ENCODE data around the gene LSS. TPM values are rescaled to one million over a fixed set of nuclear protein-coding genes. Genes with fewer than 3 reads are reported as not detected.

Gene LSS
- total and polyA plus RNA-seq, 10 of the 15 experiments (the other 5 are each of a cell fraction or from before 2014, with no cell fraction given): 2.9 to 82.4 (median 27.5) TPM

DNA sequence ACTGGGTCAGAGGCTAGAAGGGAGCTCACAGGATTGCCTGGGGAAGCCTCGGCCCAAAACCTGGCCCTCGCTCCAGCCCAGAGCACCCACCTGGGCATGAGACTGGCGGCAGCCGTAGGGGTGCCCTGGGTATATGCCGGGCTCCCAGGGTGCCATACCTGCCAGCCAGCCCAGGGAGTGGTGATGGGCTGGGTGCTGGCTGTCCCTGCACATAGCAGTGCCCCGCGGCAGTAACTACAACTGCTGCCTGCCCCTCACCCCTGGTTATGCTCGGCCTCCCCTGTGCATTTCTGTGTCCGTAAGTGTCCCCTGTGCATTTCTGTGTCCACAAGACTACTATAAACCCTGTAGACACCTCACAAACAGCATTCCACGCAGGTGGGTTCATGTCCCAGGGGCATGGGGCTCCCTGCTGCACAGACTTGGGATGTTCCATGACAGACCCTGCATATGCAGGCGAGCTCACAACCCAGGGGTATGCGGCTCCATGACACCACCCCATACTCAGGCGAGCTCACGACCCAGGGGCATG is 38.5 kb downstream of the LSS start:
- POLR2A ChIA-PET: no interaction called here
- intact Hi-C loops (cut with micrococcal nuclease; ENCODE audit: unreplicated experiment): no loop called here
- 89% methylated on average over 14 of the region's 14 CpGs for WGBS (ENCODE audit: insufficient coverage, insufficient replicate concordance, low lambda C conversion rate, missing lambda C conversion rate)
- Histone ChIP-seq H3K27ac (ENCODE audit: control insufficient read depth, insufficient read depth) (no peak overlapping the region), H4K20me1 (ENCODE audit: control insufficient read depth, insufficient read depth) (no peaks in the 10 kb centered on the region), H3K4me3 (no peak overlapping the region), H3K79me2 (ENCODE audit: control insufficient read depth, insufficient read depth, low read length) (no peaks in the 10 kb centered on the region), H3K9me3 (replicated peaks; ENCODE audit: control insufficient read depth, insufficient read depth, low read length) (no peaks in the 10 kb centered on the region), H2AFZ (ENCODE audit: control insufficient read depth, low read depth, low read length) (no peak overlapping the region), H3K4me1 (ENCODE audit: control insufficient read depth, insufficient read depth, low read length) (no peaks in the 10 kb centered on the region; the same call in 1 of the 2 replicates), H3K4me2 (ENCODE audit: control insufficient read depth, insufficient read depth) (no peak overlapping the region), H3K9ac (ENCODE audit: control insufficient read depth, insufficient read depth, low read length) (no peak overlapping the region), H3K27me3 (replicated peaks in 1 of 2; ENCODE audit: control insufficient read depth in 2 of 2, insufficient read depth in 2 of 2, low read length in 1 of 2) (no peaks in the 10 kb centered on the region), H3K36me3 (ENCODE audit: control insufficient read depth in 2 of 2, insufficient read depth in 2 of 2, low read length in 1 of 2) (peaks cover 7 to 9% of the 10 kb centered on the region in 2 experiments)
- CTCF ChIA-PET: no interaction called here
- SMC1A ChIA-PET (ENCODE audit: uncharacterized antibody, unreplicated experiment): no interaction called here
- RAD21 ChIA-PET (ENCODE audit: unreplicated experiment): no interaction called here
- in situ Hi-C loops (cut with MboI): no loop called here
- no peak for FAIRE-seq
- no peak for DNase-seq (ENCODE audit: low read depth, low spot score)
- no TSS peak for BruUV-seq (replicated peaks)
- no peak for ATAC-seq
- TF ChIP-seq, protein P1, sequence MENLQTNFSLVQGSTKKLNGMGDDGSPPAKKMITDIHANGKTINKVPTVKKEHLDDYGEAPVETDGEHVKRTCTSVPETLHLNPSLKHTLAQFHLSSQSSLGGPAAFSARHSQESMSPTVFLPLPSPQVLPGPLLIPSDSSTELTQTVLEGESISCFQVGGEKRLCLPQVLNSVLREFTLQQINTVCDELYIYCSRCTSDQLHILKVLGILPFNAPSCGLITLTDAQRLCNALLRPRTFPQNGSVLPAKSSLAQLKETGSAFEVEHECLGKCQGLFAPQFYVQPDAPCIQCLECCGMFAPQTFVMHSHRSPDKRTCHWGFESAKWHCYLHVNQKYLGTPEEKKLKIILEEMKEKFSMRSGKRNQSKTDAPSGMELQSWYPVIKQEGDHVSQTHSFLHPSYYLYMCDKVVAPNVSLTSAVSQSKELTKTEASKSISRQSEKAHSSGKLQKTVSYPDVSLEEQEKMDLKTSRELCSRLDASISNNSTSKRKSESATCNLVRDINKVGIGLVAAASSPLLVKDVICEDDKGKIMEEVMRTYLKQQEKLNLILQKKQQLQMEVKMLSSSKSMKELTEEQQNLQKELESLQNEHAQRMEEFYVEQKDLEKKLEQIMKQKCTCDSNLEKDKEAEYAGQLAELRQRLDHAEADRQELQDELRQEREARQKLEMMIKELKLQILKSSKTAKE (IDR thresholded peaks at IDR 0.05; ENCODE audit: low read depth, poor library complexity, severe bottlenecking): no peak
- no peak for TF ChIP-seq JUND (IDR thresholded peaks at IDR 0.05; ENCODE audit: low read depth, low read length)
- no peak for TF ChIP-seq SP1 (IDR thresholded peaks at IDR 0.05; ENCODE audit: low read depth, low read length)
- no peak for TF ChIP-seq POLR2A (IDR thresholded peaks at IDR 0.05; ENCODE audit: low read depth, low read length)
- TF ChIP-seq RAD51 (IDR thresholded peaks at IDR 0.05): no peak
- no peak for TF ChIP-seq NFXL1 (IDR thresholded peaks at IDR 0.05; ENCODE audit: borderline replicate concordance)
- no peak for TF ChIP-seq HDAC2 (IDR thresholded peaks at IDR 0.05)
- TF ChIP-seq, protein P2, sequence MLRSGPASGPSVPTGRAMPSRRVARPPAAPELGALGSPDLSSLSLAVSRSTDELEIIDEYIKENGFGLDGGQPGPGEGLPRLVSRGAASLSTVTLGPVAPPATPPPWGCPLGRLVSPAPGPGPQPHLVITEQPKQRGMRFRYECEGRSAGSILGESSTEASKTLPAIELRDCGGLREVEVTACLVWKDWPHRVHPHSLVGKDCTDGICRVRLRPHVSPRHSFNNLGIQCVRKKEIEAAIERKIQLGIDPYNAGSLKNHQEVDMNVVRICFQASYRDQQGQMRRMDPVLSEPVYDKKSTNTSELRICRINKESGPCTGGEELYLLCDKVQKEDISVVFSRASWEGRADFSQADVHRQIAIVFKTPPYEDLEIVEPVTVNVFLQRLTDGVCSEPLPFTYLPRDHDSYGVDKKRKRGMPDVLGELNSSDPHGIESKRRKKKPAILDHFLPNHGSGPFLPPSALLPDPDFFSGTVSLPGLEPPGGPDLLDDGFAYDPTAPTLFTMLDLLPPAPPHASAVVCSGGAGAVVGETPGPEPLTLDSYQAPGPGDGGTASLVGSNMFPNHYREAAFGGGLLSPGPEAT (IDR thresholded peaks at IDR 0.05; ENCODE audit: low read depth): no peak
- no peak for TF ChIP-seq SMAD5 (IDR thresholded peaks at IDR 0.05; ENCODE audit: low read depth)
- TF ChIP-seq NRF1 (conservative IDR thresholded peaks at IDR 0.05; ENCODE audit: low read depth, low read length): no peak
- TF ChIP-seq, protein P3, sequence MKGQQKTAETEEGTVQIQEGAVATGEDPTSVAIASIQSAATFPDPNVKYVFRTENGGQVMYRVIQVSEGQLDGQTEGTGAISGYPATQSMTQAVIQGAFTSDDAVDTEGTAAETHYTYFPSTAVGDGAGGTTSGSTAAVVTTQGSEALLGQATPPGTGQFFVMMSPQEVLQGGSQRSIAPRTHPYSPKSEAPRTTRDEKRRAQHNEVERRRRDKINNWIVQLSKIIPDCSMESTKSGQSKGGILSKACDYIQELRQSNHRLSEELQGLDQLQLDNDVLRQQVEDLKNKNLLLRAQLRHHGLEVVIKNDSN (IDR thresholded peaks at IDR 0.05; ENCODE audit: borderline replicate concordance, extremely low read length, insufficient read depth, low read depth, low read length): no peak
- TF ChIP-seq SRF (IDR thresholded peaks at IDR 0.05; ENCODE audit: low read depth in 2 of 2, low read length in 2 of 2): no peak
- TF ChIP-seq KAT2A (conservative IDR thresholded peaks at IDR 0.05; ENCODE audit: control insufficient read depth, low read depth, low read length): no peak

All from GM12878 (cell line).